Raji (cell line): Measurements from ENCODE around the gene PRXL2B.

Experiments used
- POLR2A ChIP-seq: IDR thresholded peaks from 2 replicates; pipeline ENCODE4 v1.6.1; 2011; ENCODE audit warnings: low read depth, low read length, control low read depth; ENCODE audit not compliant: insufficient read depth

PRXL2B gene

GRCh38 chr1:2611621-2612437 is 25.3 kb downstream of the PRXL2B start:
- no peak for TF ChIP-seq POLR2A

GRCh38 chr1:2612591-2613365 is 26.2 kb downstream of the PRXL2B start:
- no peak for TF ChIP-seq POLR2A

- no peak for TF ChIP-seq POLR2A
These were observed 27.6 kb downstream of the PRXL2B start for GRCh38 chr1:2614145-2614544.

- no peak for TF ChIP-seq POLR2A
These were observed 31.4 kb downstream of the PRXL2B start for GRCh38 chr1:2617971-2618470.

GRCh38 chr1:2623571-2624337 is 37.2 kb downstream of the PRXL2B start:
- no peak for TF ChIP-seq POLR2A

GRCh38 chr1:2624735-2625300 is 38.2 kb downstream of the PRXL2B start:
- TF ChIP-seq POLR2A, result no peak

- no peak for TF ChIP-seq POLR2A
These were observed 38.7 kb downstream of the PRXL2B start for GRCh38 chr1:2625311-2625710.

GRCh38 chr1:2627746-2628145 is 41.2 kb downstream of the PRXL2B start:
- no peak for TF ChIP-seq POLR2A

- no peak for TF ChIP-seq POLR2A
These were observed 41.8 kb downstream of the PRXL2B start for GRCh38 chr1:2628191-2628932.

GRCh38 chr1:2628933-2629626 is 42.5 kb downstream of the PRXL2B start:
- no peak for TF ChIP-seq POLR2A

- TF ChIP-seq POLR2A, result no peak
These were observed 43.3 kb downstream of the PRXL2B start for GRCh38 chr1:2629627-2630497.

- TF ChIP-seq POLR2A, result no peak
These were observed 44.0 kb downstream of the PRXL2B start for GRCh38 chr1:2630498-2631135.
